PC-3 (cell line): ENCODE measurements around the gene ERCC3. TPM values are rescaled to one million over a fixed set of nuclear protein-coding genes. Genes with fewer than 3 reads are reported as not detected.
"Not testable (repeated sequence)": the region's sequence is repeated elsewhere in the genome, so short reads cannot be mapped to it uniquely, and the experiment has no call there.

ENCODE experiments used
- ATAC-seq: fragments of 200-7000 bp; cut with Tn5 transposase; 2 replicates; pipeline ENCODE4 v1.9.1; 2020; ENCODE audit warnings: mild to moderate bottlenecking, moderate library complexity
- BruUV-seq: library from RNA; stranded (reverse); fragments of 400-500 nt; replicated peaks from 2 replicates; lab custom pipeline; 2021; lab: Mats Ljungman, UMichigan
- CTCF ChIA-PET: fragments of 300-600 bp; sonication (Branson Sonifier 250); formaldehyde crosslinking; loops from one replicate; lab custom pipeline; 2022; ENCODE audit warnings: antibody characterized with exemption; lab: Charles Lee
- POLR2A ChIA-PET: fragments of 300-600 bp; sonication (Branson Sonifier 250); formaldehyde crosslinking; loops from one replicate; lab custom pipeline; 2022; ENCODE audit warnings: antibody characterized with exemption; ENCODE audit not compliant: unreplicated experiment; lab: Charles Lee
- DNase-seq: peaks from one replicate; pipeline ENCODE4 v3.0.0-alpha.2; 2015
- H2AFZ ChIP-seq: fragments of 300-600 bp; sonication (generic); 2 replicates; pipeline ENCODE4 v1.6.0; 2016; ENCODE audit warnings: antibody characterized with exemption, low read length
- H3F3A ChIP-seq: fragments of 300-600 bp; sonication (generic); one replicate; pipeline ENCODE4 v1.6.0; 2017; ENCODE audit warnings: antibody characterized with exemption, low read length, control low read depth, mild to moderate bottlenecking; ENCODE audit not compliant: unreplicated experiment
- H3K27ac ChIP-seq: fragments of 300-600 bp; sonication (generic); 2 replicates; pipeline ENCODE4 v1.5.1; 2016; ENCODE audit warnings: mild to moderate bottlenecking, low read length
- H3K27me3 ChIP-seq: fragments of 300-600 bp; sonication (generic); 2 replicates; pipeline ENCODE4 v1.6.1; 2016; ENCODE audit warnings: low read length, mixed read lengths
- H3K36me3 ChIP-seq: fragments of 300-600 bp; sonication (generic); 2 replicates; pipeline ENCODE4 v1.6.1; 2016; ENCODE audit warnings: low read depth, mixed run types, low read length, mixed read lengths
- H3K4me1 ChIP-seq: fragments of 300-600 bp; sonication (generic); 2 replicates; pipeline ENCODE4 v1.5.1; 2016; ENCODE audit warnings: low read length; ENCODE audit not compliant: insufficient read depth
- H3K4me2 ChIP-seq: fragments of 300-600 bp; sonication (generic); 2 replicates; pipeline ENCODE4 v1.6.0; 2016; ENCODE audit warnings: low read length
- H3K4me3 ChIP-seq: fragments of 300-600 bp; sonication (generic); 2 replicates; pipeline ENCODE4 v1.5.1; 2016; ENCODE audit warnings: mild to moderate bottlenecking, low read length, mixed read lengths
- H3K79me2 ChIP-seq: fragments of 300-600 bp; sonication (generic); 2 replicates; pipeline ENCODE4 v1.6.1; 2017; ENCODE audit warnings: low read length, mixed read lengths
- H3K9ac ChIP-seq: fragments of 300-600 bp; sonication (generic); 2 replicates; pipeline ENCODE4 v1.6.0; 2016; ENCODE audit warnings: mild to moderate bottlenecking, low read length
- H3K9me2 ChIP-seq: fragments of 300-600 bp; sonication (generic); replicated peaks from 2 replicates; pipeline ENCODE4 v1.6.1; 2016; ENCODE audit warnings: mixed run types, low read length, mixed read lengths
- H3K9me3 ChIP-seq: fragments of 300-600 bp; sonication (generic); 2 replicates; pipeline ENCODE4 v1.6.1; 2016; ENCODE audit warnings: low read length, mixed read lengths
- H4K20me1 ChIP-seq: fragments of 300-600 bp; sonication (generic); 2 replicates; pipeline ENCODE4 v1.6.1; 2016; ENCODE audit warnings: low read length, mixed read lengths
- CTCF ChIP-seq: fragments of 300-600 bp; sonication (generic); conservative IDR thresholded peaks from 2 replicates; pipeline ENCODE4 v1.5.1; 2017; ENCODE audit warnings: antibody characterized with exemption, low read depth, mild to moderate bottlenecking, low read length
- EZH2 ChIP-seq: fragments of 300-600 bp; sonication (generic); IDR thresholded peaks from one replicate; pipeline ENCODE4 v1.6.1; 2017; ENCODE audit warnings: antibody characterized with exemption, mild to moderate bottlenecking, low read length; ENCODE audit not compliant: unreplicated experiment
- EZH2phosphoT487 ChIP-seq: fragments of 300-600 bp; sonication (generic); IDR thresholded peaks from 2 replicates; pipeline ENCODE4 v1.6.1; 2018; ENCODE audit warnings: mild to moderate bottlenecking, antibody characterized with exemption, low read length, borderline replicate concordance
- intact Hi-C: fragments of 100-400 bp; cut with micrococcal nuclease; formaldehyde crosslinking; loops from 2 replicates; pipeline ENCODE4 v1.9.0; 2023
- total RNA-seq: library from RNA; depleted of rRNA; stranded (reverse); fragments of >200 nt; gene quantifications from 2 replicates; pipeline ENCODE4 v1.2.3, GENCODE V29; 2014

ERCC3 gene
- total RNA-seq, 1 experiment from 2014 or later = 39.0 TPM

GRCh38 chr2:127255721-127256120, 38.2 kb downstream of the ERCC3 start:
- H3K9me3 ChIP-seq = no peaks in the 10 kb centered on the region
- H3K79me2 ChIP-seq = no peaks in the 10 kb centered on the region
- no peaks in the 10 kb centered on the region for H3K27me3 ChIP-seq
- no peak overlapping the region for H3K4me2 ChIP-seq
- peaks cover 26% of the 10 kb centered on the region for H3K36me3 ChIP-seq
- POLR2A ChIA-PET = no interaction called here
- H3K9ac ChIP-seq = no peak overlapping the region
- no TSS peak for BruUV-seq
- no peaks in the 10 kb centered on the region for H4K20me1 ChIP-seq
- no peak for DNase-seq
- no peak overlapping the region for H3K27ac ChIP-seq
- intact Hi-C loops = no loop called here
- no peaks in the 10 kb centered on the region for H3F3A ChIP-seq
- CTCF ChIA-PET = no interaction called here
- no peak overlapping the region for H2AFZ ChIP-seq
- no peak for TF ChIP-seq EZH2
- no peak for TF ChIP-seq CTCF
- TF ChIP-seq EZH2phosphoT487 = no peak
- no peak for ATAC-seq
- H3K4me3 ChIP-seq = no peak overlapping the region
- peaks cover 13% of the 10 kb centered on the region for H3K4me1 ChIP-seq
- H3K9me2 ChIP-seq = no peaks in the 10 kb centered on the region

- no TSS peak for BruUV-seq
- ChIA-PET POLR2A (no interaction called here), CTCF (no interaction called here)
- Histone ChIP-seq H3K79me2 (no peaks in the 10 kb centered on the region), H3K9ac (no peak overlapping the region), H2AFZ (no peak overlapping the region), H4K20me1 (no peaks in the 10 kb centered on the region), H3K9me3 (no peaks in the 10 kb centered on the region), H3K4me2 (no peak overlapping the region), H3K4me3 (no peak overlapping the region), H3K4me1 (peaks cover 13% of the 10 kb centered on the region), H3K27me3 (no peaks in the 10 kb centered on the region), H3F3A (no peaks in the 10 kb centered on the region), H3K9me2 (no peaks in the 10 kb centered on the region), H3K27ac (no peak overlapping the region), H3K36me3 (peaks cover 23% of the 10 kb centered on the region)
- DNase-seq (no peak), ATAC-seq (no peak)
- TF ChIP-seq CTCF (no peak), EZH2 (no peak), EZH2phosphoT487 (no peak)
- intact Hi-C loops = no loop called here
Measured at GRCh38 chr2:127255146-127255545, 38.8 kb downstream of the ERCC3 start.

- TF ChIP-seq CTCF (no peak), EZH2phosphoT487 (no peak), EZH2 (no peak)
- DNase-seq (peak; percentile 55), ATAC-seq (no peak)
- H3K4me2 ChIP-seq = no peak overlapping the region
- CTCF ChIA-PET = no interaction called here
- no peaks in the 10 kb centered on the region for H3F3A ChIP-seq
- no peak overlapping the region for H3K9ac ChIP-seq
- H3K27me3 ChIP-seq = no peaks in the 10 kb centered on the region
- H4K20me1 ChIP-seq = no peaks in the 10 kb centered on the region
- H3K4me3 ChIP-seq = no peak overlapping the region
- H3K9me2 ChIP-seq = no peaks in the 10 kb centered on the region
- no peak overlapping the region for H2AFZ ChIP-seq
- POLR2A ChIA-PET = interaction anchor here (0.7 kb wide), 1 partner anchor 36 kb away, joined by 13 read pairs; no protein-coding TSS in a partner anchor
- H3K36me3 ChIP-seq = peaks cover 17% of the 10 kb centered on the region; the same call in 1 of the 2 replicates
- no peaks in the 10 kb centered on the region for H3K9me3 ChIP-seq
- intact Hi-C loops = no loop called here
- no TSS peak for BruUV-seq
- H3K4me1 ChIP-seq = peaks cover 13% of the 10 kb centered on the region
- H3K79me2 ChIP-seq = no peaks in the 10 kb centered on the region
- no peak overlapping the region for H3K27ac ChIP-seq
Measured at GRCh38 chr2:127254386-127254981, 39.5 kb downstream of the ERCC3 start.

- ATAC-seq, intact Hi-C loops, BruUV-seq: not testable (repeated sequence)
Measured at GRCh38 chr2:127241184-127241583, 52.8 kb downstream of the ERCC3 start.

More at GRCh38 chr2:127241184-127241583, 52.8 kb downstream of the ERCC3 start:
- H3K27ac ChIP-seq, CTCF ChIA-PET, H3K4me3 ChIP-seq, H3K9me2 ChIP-seq, H3F3A ChIP-seq, H3K79me2 ChIP-seq, H3K4me2 ChIP-seq, H3K36me3 ChIP-seq, H3K9ac ChIP-seq, H4K20me1 ChIP-seq, H3K9me3 ChIP-seq, H3K27me3 ChIP-seq, H3K4me1 ChIP-seq, DNase-seq, H2AFZ ChIP-seq, POLR2A ChIA-PET: not testable (repeated sequence)
